PC-9 (cell line): ENCODE results near the gene KRTAP1-1. TPM values are rescaled to one million over a fixed set of nuclear protein-coding genes. Genes with fewer than 3 reads are reported as not detected.

Source experiments
- BruUV-seq: library from RNA; stranded (reverse); fragments of 400-500 nt; replicated peaks from 2 replicates; lab custom pipeline; 2021; lab: Mats Ljungman, UMichigan
- CTCF ChIA-PET: fragments of 300-600 bp; sonication (Branson Sonifier 250); formaldehyde crosslinking; loops from one replicate; lab custom pipeline; 2022; ENCODE audit warnings: antibody characterized with exemption; lab: Charles Lee
- POLR2A ChIA-PET: fragments of 300-600 bp; sonication (Branson Sonifier 250); formaldehyde crosslinking; loops from one replicate; lab custom pipeline; 2022; ENCODE audit warnings: antibody characterized with exemption; ENCODE audit not compliant: unreplicated experiment; lab: Charles Lee
- DNase-seq, 2 experiments: peaks; one replicate each; pipeline versions ENCODE4 v3.0.0 to v3.0.0-alpha.2; 2015 to 2022; ENCODE audit warnings: mixed read lengths in 1 of 2
- H2AFZ ChIP-seq: fragments of 200-600 bp; sonication (generic); 2 replicates; pipeline ENCODE4 v1.8.1; 2017; ENCODE audit warnings: antibody characterized with exemption
- H3F3A ChIP-seq: fragments of 200-600 bp; sonication (generic); 2 replicates; pipeline ENCODE4 v1.8.1; 2017; ENCODE audit warnings: antibody characterized with exemption, mild to moderate bottlenecking, low read depth; ENCODE audit not compliant: insufficient read depth
- H3K27ac ChIP-seq: fragments of 200-600 bp; sonication (generic); 2 replicates; pipeline ENCODE4 v1.6.1; 2016; ENCODE audit warnings: mixed run types
- H3K27me3 ChIP-seq: fragments of 200-600 bp; sonication (generic); 2 replicates; pipeline ENCODE4 v1.6.1; 2016; ENCODE audit warnings: low read depth, mixed run types; ENCODE audit not compliant: insufficient read depth
- H3K36me3 ChIP-seq: fragments of 200-600 bp; sonication (generic); 2 replicates; pipeline ENCODE4 v1.6.1; 2016; ENCODE audit warnings: low read depth, mixed run types
- H3K4me1 ChIP-seq: fragments of 200-600 bp; sonication (generic); replicated peaks from 2 replicates; pipeline ENCODE4 v1.6.1; 2016; ENCODE audit warnings: mixed run types; ENCODE audit not compliant: insufficient read depth
- H3K4me2 ChIP-seq: fragments of 200-600 bp; sonication (generic); 2 replicates; pipeline ENCODE4 v1.6.1; 2017; ENCODE audit warnings: mixed run types
- H3K4me3 ChIP-seq: fragments of 200-600 bp; sonication (generic); 2 replicates; pipeline ENCODE4 v1.6.1; 2016; ENCODE audit warnings: mixed run types
- H3K79me2 ChIP-seq: fragments of 200-600 bp; sonication (generic); 2 replicates; pipeline ENCODE4 v1.6.1; 2017; ENCODE audit warnings: low read depth, mixed run types
- H3K9me2 ChIP-seq: fragments of 200-600 bp; sonication (generic); 2 replicates; pipeline ENCODE4 v1.8.1; 2017; ENCODE audit warnings: mild to moderate bottlenecking; ENCODE audit not compliant: insufficient read depth
- H3K9me3 ChIP-seq: fragments of 200-600 bp; sonication (generic); 2 replicates; pipeline ENCODE4 v1.8.1; 2016; ENCODE audit warnings: low read depth; ENCODE audit not compliant: insufficient read depth
- H4K20me1 ChIP-seq: fragments of 200-600 bp; sonication (generic); 2 replicates; pipeline ENCODE4 v1.8.1; 2017; ENCODE audit not compliant: insufficient read depth
- CTCF ChIP-seq: fragments of 200-600 bp; sonication (generic); conservative IDR thresholded peaks from 2 replicates; pipeline ENCODE4 v1.6.1; 2017; ENCODE audit warnings: mixed run types, antibody characterized with exemption, mild to moderate bottlenecking, moderate library complexity
- EZH2 ChIP-seq: fragments of 200-600 bp; sonication (generic); IDR thresholded peaks from 2 replicates; pipeline ENCODE4 v1.8.0; 2017; ENCODE audit warnings: antibody characterized with exemption, low read depth
- intact Hi-C: fragments of 100-400 bp; cut with micrococcal nuclease; formaldehyde crosslinking; loops from one replicate; pipeline ENCODE4 v1.10.0; 2022; ENCODE audit not compliant: unreplicated experiment
- total RNA-seq: library from RNA; stranded (reverse); gene quantifications from 2 replicates; pipeline ENCODE4 v1.2.3, GENCODE V29; 2021

Gene KRTAP1-1
- total RNA-seq, 1 experiment from 2014 or later: not detected

- H3K27ac ChIP-seq: peak overlapping the region; percentile 69
- no peaks in the 10 kb centered on the region for H3K9me2 ChIP-seq
- H3K4me3 ChIP-seq: no peak overlapping the region; the same call in 1 of the 2 replicates
- CTCF ChIA-PET: no interaction called here
- H3K4me1 ChIP-seq: peaks cover 35% of the 10 kb centered on the region
- peak in 1 of 2 experiments; percentile 49 for DNase-seq
- BruUV-seq: no TSS peak
- H3K4me2 ChIP-seq: peak overlapping the region; percentile 56
- no peaks in the 10 kb centered on the region for H4K20me1 ChIP-seq
- intact Hi-C loops: no loop called here
- TF ChIP-seq CTCF (no peak), EZH2 (no peak)
- no peak overlapping the region for H2AFZ ChIP-seq
- no peaks in the 10 kb centered on the region for H3K36me3 ChIP-seq
- H3F3A ChIP-seq: peaks cover 13% of the 10 kb centered on the region
- POLR2A ChIA-PET: no interaction called here
- H3K27me3 ChIP-seq: no peaks in the 10 kb centered on the region
- no peaks in the 10 kb centered on the region for H3K79me2 ChIP-seq
- H3K9me3 ChIP-seq: peaks cover 13% of the 10 kb centered on the region
These were observed 41.4 kb upstream of the KRTAP1-1 start for GRCh38 chr17:41082626-41083025.

- no peak for TF ChIP-seq EZH2
- no peak for TF ChIP-seq CTCF
- Histone ChIP-seq H3K27ac (no peak overlapping the region), H2AFZ (no peak overlapping the region), H3K27me3 (no peaks in the 10 kb centered on the region), H3K4me2 (no peak overlapping the region), H3K79me2 (no peaks in the 10 kb centered on the region), H3F3A (no peaks in the 10 kb centered on the region), H3K4me1 (no peaks in the 10 kb centered on the region), H3K9me3 (peaks cover 8% of the 10 kb centered on the region; the same call in 1 of the 2 replicates), H3K9me2 (no peaks in the 10 kb centered on the region), H4K20me1 (no peaks in the 10 kb centered on the region), H3K4me3 (no peak overlapping the region), H3K36me3 (no peaks in the 10 kb centered on the region)
- ChIA-PET CTCF (no interaction called here), POLR2A (no interaction called here)
- intact Hi-C loops: no loop called here
- no peak for DNase-seq
- BruUV-seq: no TSS peak
These were observed 35.5 kb upstream of the KRTAP1-1 start for GRCh38 chr17:41076788-41077187.

- Histone ChIP-seq H3F3A (no peaks in the 10 kb centered on the region), H3K9me2 (no peaks in the 10 kb centered on the region), H3K79me2 (no peaks in the 10 kb centered on the region), H2AFZ (no peak overlapping the region), H3K36me3 (no peaks in the 10 kb centered on the region), H3K4me1 (no peaks in the 10 kb centered on the region), H3K27me3 (no peaks in the 10 kb centered on the region), H3K4me2 (no peak overlapping the region), H3K4me3 (no peak overlapping the region), H4K20me1 (no peaks in the 10 kb centered on the region), H3K9me3 (peaks cover 3% of the 10 kb centered on the region; the same call in 1 of the 2 replicates), H3K27ac (no peak overlapping the region)
- no TSS peak for BruUV-seq
- intact Hi-C loops: no loop called here
- POLR2A ChIA-PET: no interaction called here
- TF ChIP-seq CTCF (no peak), EZH2 (no peak)
- DNase-seq: no peak
- CTCF ChIA-PET: no interaction called here
These were observed 32.4 kb upstream of the KRTAP1-1 start for GRCh38 chr17:41073676-41074075.
